Fibroblast of lung (primary cell): ENCODE measurements around the gene CHPF2. TPM values are rescaled to one million over a fixed set of nuclear protein-coding genes. Genes with fewer than 3 reads are reported as not detected.

Experiments used
- DNase-seq, 2 donors: peaks; one replicate each; pipeline versions ENCODE4 v3.0.0 to v3.0.0-alpha.2; 2010; ENCODE audit warnings: low read depth in 2 of 2
- H2AFZ ChIP-seq: 2 replicates; pipeline ENCODE4 v1.5.1; 2012; ENCODE audit warnings: low read length, control low read depth, inconsistent platforms
- H3K27ac ChIP-seq: 2 replicates; pipeline ENCODE4 v1.5.1; 2011; ENCODE audit warnings: low read length, control low read depth; ENCODE audit not compliant: insufficient read depth
- H3K27me3 ChIP-seq: 2 replicates; pipeline ENCODE4 v1.5.1; 2011; ENCODE audit warnings: mild to moderate bottlenecking, low read length; ENCODE audit not compliant: control insufficient read depth, insufficient read depth
- H3K36me3 ChIP-seq: 2 replicates; pipeline ENCODE4 v1.5.1; 2011; ENCODE audit warnings: low read length; ENCODE audit not compliant: control insufficient read depth, insufficient read depth
- H3K4me1 ChIP-seq: 2 replicates; pipeline ENCODE4 v1.5.1; 2011; ENCODE audit warnings: low read length; ENCODE audit not compliant: control insufficient read depth, insufficient read depth; ENCODE audit errors: extremely low read depth
- H3K4me2 ChIP-seq: 2 replicates; pipeline ENCODE4 v1.5.1; 2011; ENCODE audit warnings: low read length, control low read depth; ENCODE audit not compliant: insufficient read depth; ENCODE audit errors: extremely low read depth
- H3K4me3 ChIP-seq, 4 experiments: fragments of 200-600 bp in 1 of 4; sonication (generic) in 1 of 4; replicated peaks in 1 of 4; 2 replicates each; pipeline ENCODE4 v1.5.1; 2011 to 2016; ENCODE audit warnings: low read length in 4 of 4, low read depth in 3 of 4, mild to moderate bottlenecking in 3 of 4, control low read depth in 2 of 4, inconsistent platforms in 1 of 4, mixed read lengths in 1 of 4; ENCODE audit not compliant: insufficient read depth in 1 of 4; ENCODE audit errors: control extremely low read depth in 1 of 4
- H3K79me2 ChIP-seq: 2 replicates; pipeline ENCODE4 v1.5.1; 2012; ENCODE audit warnings: mild to moderate bottlenecking, low read length, inconsistent platforms; ENCODE audit not compliant: control insufficient read depth, insufficient read depth
- H3K9ac ChIP-seq: 2 replicates; pipeline ENCODE4 v1.5.1; 2011; ENCODE audit warnings: mild to moderate bottlenecking, low read length, control low read depth; ENCODE audit not compliant: insufficient read depth
- H3K9me3 ChIP-seq: 2 replicates; pipeline ENCODE4 v1.5.1; 2012; ENCODE audit warnings: low read depth, low read length; ENCODE audit not compliant: control insufficient read depth, insufficient read depth
- H4K20me1 ChIP-seq: 2 replicates; pipeline ENCODE4 v1.5.1; 2011; ENCODE audit warnings: low read length; ENCODE audit not compliant: control insufficient read depth, insufficient read depth; ENCODE audit errors: extremely low read depth
- CTCF ChIP-seq, 2 donors: IDR thresholded peaks in 1 of 2; conservative IDR thresholded peaks in 1 of 2; 1 replicate in 1 of 2; 2 replicates in 1 of 2; pipeline ENCODE4 v1.5.1; 2011 to 2012; ENCODE audit warnings: low read length in 2 of 2, control low read depth in 1 of 2, inconsistent platforms in 1 of 2, low read depth in 1 of 2, mild to moderate bottlenecking in 1 of 2
- EZH2 ChIP-seq: IDR thresholded peaks from 2 replicates; pipeline ENCODE4 v1.5.1; 2012; ENCODE audit warnings: low read length, control low read depth, mild to moderate bottlenecking; ENCODE audit errors: missing control alignments
- polyA plus RNA-seq, 2 donors: library from polyadenylated mRNA; depleted of rRNA in 1 of 2; stranded (reverse) in 1 of 2; unstranded in 1 of 2; fragments of >200 nt; gene quantifications; 2 replicates each; pipeline ENCODE4 v1.2.1, GENCODE V29; 2011 to 2012; ENCODE audit warnings: missing spikeins in 1 of 2
- total RNA-seq: library from RNA; depleted of rRNA; stranded (reverse); fragments of >200 nt; gene quantifications from 2 replicates; pipeline ENCODE4 v1.2.1, GENCODE V29; 2014

Gene CHPF2
- total and polyA plus RNA-seq, 2 donors (not counting 1 experiment from before 2014, with no cell fraction given) = 42.5 to 46.7 TPM

GRCh38 chr7:151231080-151231479 is 1.2 kb upstream of the CHPF2 start:
- TF ChIP-seq EZH2 (no peak), CTCF (conservative IDR thresholded peaks at IDR 0.05 in 1 of 2, IDR thresholded peaks at IDR 0.05 in 1 of 2; ENCODE audit: low read depth in 1 of 2, low read length in 2 of 2) (no peak)
- no peak overlapping the region for H3K4me3 ChIP-seq
- no peaks in the 10 kb centered on the region for H4K20me1 ChIP-seq
- no peak for DNase-seq
- no peak overlapping the region for H3K4me2 ChIP-seq
- no peak overlapping the region for H2AFZ ChIP-seq
- peaks cover 4% of the 10 kb centered on the region for H3K36me3 ChIP-seq
- H3K4me1 ChIP-seq = peaks cover 8% of the 10 kb centered on the region
- H3K79me2 ChIP-seq = peaks cover 46% of the 10 kb centered on the region
- H3K27me3 ChIP-seq = no peaks in the 10 kb centered on the region
- H3K9me3 ChIP-seq = no peaks in the 10 kb centered on the region
- H3K9ac ChIP-seq = no peak overlapping the region
- no peak overlapping the region for H3K27ac ChIP-seq

- H3K36me3 ChIP-seq = peaks cover 15% of the 10 kb centered on the region
- peak; percentile 64 to 88 for DNase-seq
- H3K4me2 ChIP-seq = peak overlapping the region; percentile 98
- H4K20me1 ChIP-seq = no peaks in the 10 kb centered on the region
- H3K4me3 ChIP-seq = peak overlapping the region; percentile 79 to 98 (median 91)
- H3K27ac ChIP-seq = peak overlapping the region; percentile 90
- no peaks in the 10 kb centered on the region for H3K27me3 ChIP-seq
- no peaks in the 10 kb centered on the region for H3K9me3 ChIP-seq
- peaks cover 4% of the 10 kb centered on the region for H3K4me1 ChIP-seq
- H3K9ac ChIP-seq = peak overlapping the region; percentile 97
- peaks cover 56% of the 10 kb centered on the region for H3K79me2 ChIP-seq
- TF ChIP-seq CTCF (conservative IDR thresholded peaks at IDR 0.05 in 1 of 2, IDR thresholded peaks at IDR 0.05 in 1 of 2; ENCODE audit: low read depth in 1 of 2, low read length in 2 of 2) (no peak), EZH2 (no peak)
- H2AFZ ChIP-seq = no peak overlapping the region
These were observed 826 bp downstream of the CHPF2 start for GRCh38 chr7:151232917-151233701.

- DNase-seq = no peak
- H3K27ac ChIP-seq = peak overlapping the region; percentile 90
- H4K20me1 ChIP-seq = no peaks in the 10 kb centered on the region
These were observed 1.5 kb downstream of the CHPF2 start for GRCh38 chr7:151233804-151234203.

More at GRCh38 chr7:151233804-151234203, 1.5 kb downstream of the CHPF2 start:
- peaks cover 19% of the 10 kb centered on the region for H3K36me3 ChIP-seq
- H3K4me2 ChIP-seq = peak overlapping the region; percentile 98
- H3K4me3 ChIP-seq = peak overlapping the region; percentile 79 to 98 (median 91)
- peaks cover 56% of the 10 kb centered on the region for H3K79me2 ChIP-seq
- peak overlapping the region; percentile 97 for H3K9ac ChIP-seq
- H2AFZ ChIP-seq = no peak overlapping the region
- H3K27me3 ChIP-seq = no peaks in the 10 kb centered on the region
- TF ChIP-seq EZH2 (no peak), CTCF (conservative IDR thresholded peaks at IDR 0.05 in 1 of 2, IDR thresholded peaks at IDR 0.05 in 1 of 2; ENCODE audit: low read depth in 1 of 2, low read length in 2 of 2) (no peak)
- peaks cover 4% of the 10 kb centered on the region for H3K4me1 ChIP-seq
- no peaks in the 10 kb centered on the region for H3K9me3 ChIP-seq
